Sigmoid colon (tissue), 3 donors: ENCODE data around the gene GLIS1.

Experiments used
- CTCF ChIP-seq, 4 experiments: fragments of 450-650 bp in 3 of 4; fragments of 200-600 bp in 1 of 4; IDR thresholded peaks; one replicate each; pipeline ENCODE4 v1.5.1; 2016 to 2019; ENCODE audit warnings: antibody characterized with exemption in 4 of 4, mild to moderate bottlenecking in 3 of 4, moderate library complexity in 2 of 4
- POLR2A ChIP-seq, 2 donors: fragments of 450-650 bp; IDR thresholded peaks; one replicate each; pipeline ENCODE4 v1.6.1; 2016; ENCODE audit warnings: antibody characterized with exemption in 2 of 2, mild to moderate bottlenecking in 2 of 2, moderate library complexity in 2 of 2

GRCh38 chr1:53661496-53661895 is 77.5 kb downstream of the GLIS1 start:
- TF ChIP-seq CTCF (IDR thresholded peaks at IDR 0.05) (no peak), POLR2A (IDR thresholded peaks at IDR 0.05) (no peak)
